ENCODE data around the gene NGEF. TPM values are rescaled to one million over a fixed set of nuclear protein-coding genes. Genes with fewer than 3 reads are reported as not detected.

NGEF gene
- total RNA-seq, 1 donor from 2014 or later: 1.2 TPM

GRCh38 chr2:232984451-232985207, 28.4 kb downstream of the NGEF start:
- H3K4me1 Mint-ChIP-seq: no peaks in the 10 kb centered on the region
- intact Hi-C loops (cut with micrococcal nuclease): no loop called here
- peaks cover 16% of the 10 kb centered on the region for H3K27me3 Mint-ChIP-seq
- H3K4me3 Mint-ChIP-seq: no peak overlapping the region
- no peaks in the 10 kb centered on the region for H3K9me3 Mint-ChIP-seq
- no peaks in the 10 kb centered on the region for H3K36me3 Mint-ChIP-seq (ENCODE audit: low read depth)
- DNase-seq: no peak
- no peak overlapping the region for H3K27ac Mint-ChIP-seq

- H3K27ac Mint-ChIP-seq: no peak overlapping the region
- H3K4me1 Mint-ChIP-seq: no peaks in the 10 kb centered on the region
- H3K4me3 Mint-ChIP-seq: no peak overlapping the region
- DNase-seq: no peak
- intact Hi-C loops (cut with micrococcal nuclease): no loop called here
- no peaks in the 10 kb centered on the region for H3K9me3 Mint-ChIP-seq
- no peaks in the 10 kb centered on the region for H3K36me3 Mint-ChIP-seq (ENCODE audit: low read depth)
- peaks cover 9% of the 10 kb centered on the region for H3K27me3 Mint-ChIP-seq
Measured at GRCh38 chr2:232983669-232984140, 29.4 kb downstream of the NGEF start.

GRCh38 chr2:232982926-232983668, 30.0 kb downstream of the NGEF start:
- no peaks in the 10 kb centered on the region for H3K4me1 Mint-ChIP-seq
- H3K27ac Mint-ChIP-seq: no peak overlapping the region
- H3K4me3 Mint-ChIP-seq: no peak overlapping the region
- DNase-seq: no peak
- H3K27me3 Mint-ChIP-seq: peaks cover 6% of the 10 kb centered on the region
- H3K9me3 Mint-ChIP-seq: no peaks in the 10 kb centered on the region
- H3K36me3 Mint-ChIP-seq (ENCODE audit: low read depth): no peaks in the 10 kb centered on the region
- intact Hi-C loops (cut with micrococcal nuclease): no loop called here

- Mint-ChIP-seq H3K27me3 (peaks cover 6% of the 10 kb centered on the region), H3K4me1 (no peaks in the 10 kb centered on the region), H3K4me3 (no peak overlapping the region), H3K36me3 (ENCODE audit: low read depth) (no peaks in the 10 kb centered on the region), H3K9me3 (no peaks in the 10 kb centered on the region), H3K27ac (no peak overlapping the region)
- intact Hi-C loops (cut with micrococcal nuclease): no loop called here
- DNase-seq: no peak
Measured at GRCh38 chr2:232981767-232982360, 31.2 kb downstream of the NGEF start.

GRCh38 chr2:232981356-232981755, 31.7 kb downstream of the NGEF start:
- Mint-ChIP-seq H3K4me3 (no peak overlapping the region), H3K27me3 (peaks cover 6% of the 10 kb centered on the region), H3K27ac (no peak overlapping the region), H3K36me3 (ENCODE audit: low read depth) (no peaks in the 10 kb centered on the region), H3K9me3 (no peaks in the 10 kb centered on the region), H3K4me1 (no peaks in the 10 kb centered on the region)
- DNase-seq: no peak
- intact Hi-C loops (cut with micrococcal nuclease): no loop called here

- H3K27ac Mint-ChIP-seq: no peak overlapping the region
- peaks cover 3% of the 10 kb centered on the region for H3K27me3 Mint-ChIP-seq
- intact Hi-C loops (cut with micrococcal nuclease): no loop called here
- H3K9me3 Mint-ChIP-seq: no peaks in the 10 kb centered on the region
- no peaks in the 10 kb centered on the region for H3K4me1 Mint-ChIP-seq
- DNase-seq: no peak
- H3K4me3 Mint-ChIP-seq: no peak overlapping the region
- H3K36me3 Mint-ChIP-seq (ENCODE audit: low read depth): no peaks in the 10 kb centered on the region
Measured at GRCh38 chr2:232980683-232981082, 32.4 kb downstream of the NGEF start.

- Mint-ChIP-seq H3K36me3 (ENCODE audit: low read depth) (no peaks in the 10 kb centered on the region), H3K27ac (no peak overlapping the region), H3K4me3 (no peak overlapping the region), H3K4me1 (no peaks in the 10 kb centered on the region), H3K27me3 (peaks cover 3% of the 10 kb centered on the region), H3K9me3 (no peaks in the 10 kb centered on the region)
- DNase-seq: no peak
- intact Hi-C loops (cut with micrococcal nuclease): no loop called here
Measured at GRCh38 chr2:232979871-232980461, 33.1 kb downstream of the NGEF start.

GRCh38 chr2:232977438-232977971, 35.6 kb downstream of the NGEF start:
- Mint-ChIP-seq H3K4me3 (no peak overlapping the region), H3K4me1 (no peaks in the 10 kb centered on the region), H3K36me3 (ENCODE audit: low read depth) (no peaks in the 10 kb centered on the region), H3K27ac (no peak overlapping the region), H3K27me3 (no peaks in the 10 kb centered on the region), H3K9me3 (no peaks in the 10 kb centered on the region)
- intact Hi-C loops (cut with micrococcal nuclease): no loop called here
- no peak for DNase-seq

- Mint-ChIP-seq H3K27me3 (no peaks in the 10 kb centered on the region), H3K36me3 (ENCODE audit: low read depth) (no peaks in the 10 kb centered on the region), H3K4me1 (no peaks in the 10 kb centered on the region)
Measured at GRCh38 chr2:232976666-232977437, 36.2 kb downstream of the NGEF start.

GRCh38 chr2:232976176-232976575, 36.9 kb downstream of the NGEF start:
- no peak for DNase-seq
- H3K9me3 Mint-ChIP-seq: no peaks in the 10 kb centered on the region
- no peak overlapping the region for H3K4me3 Mint-ChIP-seq
- no peaks in the 10 kb centered on the region for H3K36me3 Mint-ChIP-seq (ENCODE audit: low read depth)
- no peaks in the 10 kb centered on the region for H3K4me1 Mint-ChIP-seq
- H3K27ac Mint-ChIP-seq: no peak overlapping the region
- intact Hi-C loops (cut with micrococcal nuclease): no loop called here
- no peaks in the 10 kb centered on the region for H3K27me3 Mint-ChIP-seq

More at GRCh38 chr2:232976666-232977437, 36.2 kb downstream of the NGEF start:
- no peak overlapping the region for H3K27ac Mint-ChIP-seq
- intact Hi-C loops (cut with micrococcal nuclease): no loop called here
- no peak for DNase-seq
- no peaks in the 10 kb centered on the region for H3K9me3 Mint-ChIP-seq
- no peak overlapping the region for H3K4me3 Mint-ChIP-seq

GRCh38 chr2:232974396-232974795, 38.7 kb downstream of the NGEF start:
- H3K27me3 Mint-ChIP-seq: no peaks in the 10 kb centered on the region
- DNase-seq: no peak
- intact Hi-C loops (cut with micrococcal nuclease): no loop called here
- H3K4me3 Mint-ChIP-seq: no peak overlapping the region
- H3K27ac Mint-ChIP-seq: no peak overlapping the region
- H3K9me3 Mint-ChIP-seq: no peaks in the 10 kb centered on the region
- H3K36me3 Mint-ChIP-seq (ENCODE audit: low read depth): no peaks in the 10 kb centered on the region
- H3K4me1 Mint-ChIP-seq: no peaks in the 10 kb centered on the region

- no peaks in the 10 kb centered on the region for H3K27me3 Mint-ChIP-seq
- no peaks in the 10 kb centered on the region for H3K36me3 Mint-ChIP-seq (ENCODE audit: low read depth)
- intact Hi-C loops (cut with micrococcal nuclease): no loop called here
- no peak overlapping the region for H3K4me3 Mint-ChIP-seq
- H3K27ac Mint-ChIP-seq: no peak overlapping the region
- no peaks in the 10 kb centered on the region for H3K4me1 Mint-ChIP-seq
- no peak for DNase-seq
- no peaks in the 10 kb centered on the region for H3K9me3 Mint-ChIP-seq
Measured at GRCh38 chr2:232973796-232974195, 39.3 kb downstream of the NGEF start.

GRCh38 chr2:232973011-232973735, 39.9 kb downstream of the NGEF start:
- Mint-ChIP-seq H3K36me3 (ENCODE audit: low read depth) (no peaks in the 10 kb centered on the region), H3K9me3 (no peaks in the 10 kb centered on the region), H3K27ac (no peak overlapping the region), H3K27me3 (no peaks in the 10 kb centered on the region), H3K4me3 (no peak overlapping the region), H3K4me1 (no peaks in the 10 kb centered on the region)
- no peak for DNase-seq
- intact Hi-C loops (cut with micrococcal nuclease): no loop called here
